ENCODE data around the gene TNNT1. TPM values are rescaled to one million over a fixed set of nuclear protein-coding genes. Genes with fewer than 3 reads are reported as not detected.

Gene TNNT1
- polyA plus RNA-seq: 10 to 100 TPM in 1 of 3 donors, 1 to 10 TPM in 1, under 1 TPM in 1; 0.90 to 16.5 (median 1.4) TPM

- H3K27ac ChIP-seq (ENCODE audit: low read depth, low read length): no peak within 1 kb of the TSS
- WGBS, 3 donors: 11 to 20% (median 11%) methylated on average over 17 to 18 of the region's 18 CpGs
Measured at GRCh38 chr19:55149078-55150003, at the start of gene TNNT1. TNNT1 (minus strand) TSS chr19:55149206; CDS start chr19:55147157, 2,049 bp downstream.

GRCh38 chr19:55198651-55199050 lies 49.6 kb upstream of the TNNT1 start:
- no peak overlapping the region for H3K27ac ChIP-seq (ENCODE audit: low read depth, low read length)
- WGBS, 3 donors: 56 to 75% (median 60%) methylated on average over 5 of the region's 5 CpGs

- no peak overlapping the region for H3K27ac ChIP-seq (ENCODE audit: low read depth, low read length)
- WGBS, 3 donors: 64 to 76% (median 64%) methylated on average over 4 of the region's 4 CpGs
Measured at GRCh38 chr19:55197528-55197927, 48.5 kb upstream of the TNNT1 start.

GRCh38 chr19:55196803-55197202 lies 47.8 kb upstream of the TNNT1 start:
- WGBS, 3 donors: 84 to 90% (median 85%) methylated on average over 10 of the region's 10 CpGs
- no peak overlapping the region for H3K27ac ChIP-seq (ENCODE audit: low read depth, low read length)

- H3K27ac ChIP-seq (ENCODE audit: low read depth, low read length): no peak overlapping the region
- 64 to 81% (median 66%) methylated on average over 12 of the region's 12 CpGs for WGBS, 3 donors
Measured at GRCh38 chr19:55193481-55193880, 44.5 kb upstream of the TNNT1 start.

GRCh38 chr19:55189403-55189835 lies 40.4 kb upstream of the TNNT1 start:
- WGBS, 3 donors: 57 to 64% (median 62%) methylated on average over 15 of the region's 15 CpGs
- H3K27ac ChIP-seq (ENCODE audit: low read depth, low read length): no peak overlapping the region

GRCh38 chr19:55188625-55189024 lies 39.6 kb upstream of the TNNT1 start:
- no peak overlapping the region for H3K27ac ChIP-seq (ENCODE audit: low read depth, low read length)
- WGBS, 3 donors: 41 to 61% (median 47%) methylated on average over 8 of the region's 8 CpGs

GRCh38 chr19:55186080-55186479 lies 37.1 kb upstream of the TNNT1 start:
- WGBS, 3 donors: 81 to 83% (median 82%) methylated on average over 12 of the region's 12 CpGs
- no peak overlapping the region for H3K27ac ChIP-seq (ENCODE audit: low read depth, low read length)

GRCh38 chr19:55181740-55182139 lies 32.7 kb upstream of the TNNT1 start:
- no peak overlapping the region for H3K27ac ChIP-seq (ENCODE audit: low read depth, low read length)

GRCh38 chr19:55179606-55180484 lies 30.8 kb upstream of the TNNT1 start, which contains the start of gene SYT5:
SYT5 (minus strand) TSS chr19:55180289; CDS start chr19:55179041, 1,248 bp downstream.
- no peak within 1 kb of the TSS for H3K27ac ChIP-seq (ENCODE audit: low read depth, low read length)
- WGBS, 3 donors: 1 to 3% (median 2%) methylated on average over 52 to 68 of the region's 68 CpGs

More at GRCh38 chr19:55181740-55182139, 32.7 kb upstream of the TNNT1 start:
- WGBS, 3 donors: 69 to 77% (median 72%) methylated on average over 20 of the region's 20 CpGs

- no peak overlapping the region for H3K27ac ChIP-seq (ENCODE audit: low read depth, low read length)
- WGBS, 3 donors: 3 to 5% (median 4%) methylated on average over 61 of the region's 61 CpGs
Measured at GRCh38 chr19:55178781-55179599, 30.0 kb upstream of the TNNT1 start.

GRCh38 chr19:55176076-55176475 lies 27.1 kb upstream of the TNNT1 start:
- no peak overlapping the region for H3K27ac ChIP-seq (ENCODE audit: low read depth, low read length)
- WGBS, 3 donors: 30 to 37% (median 35%) methylated on average over 2 of the region's 2 CpGs

- no peak overlapping the region for H3K27ac ChIP-seq (ENCODE audit: low read depth, low read length)
- WGBS, 3 donors: 47 to 64% (median 51%) methylated on average over 43 of the region's 43 CpGs
Measured at GRCh38 chr19:55175117-55175867, 26.3 kb upstream of the TNNT1 start.

- no peak overlapping the region for H3K27ac ChIP-seq (ENCODE audit: low read depth, low read length)
- 47 to 69% (median 49%) methylated on average over 20 to 21 of the region's 21 CpGs for WGBS, 3 donors
Measured at GRCh38 chr19:55174425-55175116, 25.6 kb upstream of the TNNT1 start.

GRCh38 chr19:55173714-55174409 lies 24.9 kb upstream of the TNNT1 start:
- H3K27ac ChIP-seq (ENCODE audit: low read depth, low read length): no peak overlapping the region
- 1% methylated on average over 25 to 37 of the region's 37 CpGs for WGBS, 3 donors

- H3K27ac ChIP-seq (ENCODE audit: low read depth, low read length): no peak overlapping the region
- WGBS, 3 donors: 1 to 3% (median 1%) methylated on average over 27 to 32 of the region's 32 CpGs
Measured at GRCh38 chr19:55173186-55173713, 24.2 kb upstream of the TNNT1 start.
